HG02981 (cell line): ENCODE results near the gene LRFN4.
"Not testable (repeated sequence)": the region's sequence is repeated elsewhere in the genome, so short reads cannot be mapped to it uniquely, and the experiment has no call there.

Experiments used
- ATAC-seq: cut with Tn5 transposase; IDR thresholded peaks from one replicate; pipeline ENCODE4 v1.9.1; 2021; ENCODE audit warnings: mild to moderate bottlenecking, moderate library complexity; ENCODE audit not compliant: unreplicated experiment

Gene LRFN4

DNA sequence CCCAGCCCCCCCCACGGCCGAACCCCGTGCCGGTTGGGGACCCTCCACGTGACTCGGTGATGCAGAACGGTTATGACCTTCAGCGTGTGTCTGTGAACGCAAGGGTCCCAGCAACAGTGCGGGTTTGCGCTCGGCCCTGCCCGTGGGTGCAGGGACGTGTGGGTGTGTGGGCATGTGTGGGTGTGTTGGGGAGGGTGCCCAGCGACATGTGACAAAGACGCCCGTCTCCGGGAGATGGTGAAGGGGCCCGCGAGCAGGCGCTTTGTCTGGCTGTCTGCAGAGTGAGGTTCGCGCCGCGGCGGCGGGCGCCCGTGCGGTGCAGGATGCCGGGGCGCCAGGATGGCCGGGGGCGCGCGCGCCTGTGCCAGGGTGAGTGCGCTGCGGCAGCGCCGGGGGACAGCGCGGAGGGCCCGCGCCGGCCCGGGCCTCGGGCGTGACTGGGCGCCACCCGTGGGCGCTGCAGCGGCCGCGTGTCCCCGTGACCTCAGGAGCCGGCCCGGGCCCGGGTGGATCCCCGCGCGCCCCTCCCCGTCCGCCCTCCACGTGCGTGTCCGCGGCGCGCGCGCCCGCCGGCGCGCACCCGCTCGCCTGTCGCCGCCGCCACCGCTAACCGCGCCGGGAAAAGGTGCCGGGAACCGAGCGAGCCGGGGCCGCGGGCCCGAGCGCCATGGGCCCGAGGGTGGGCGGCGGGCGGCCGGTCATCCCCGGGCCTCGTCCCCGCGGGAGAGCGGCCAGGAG lies at the start of gene LRFN4:
Gene LRFN4, plus strand, starts transcription at position 569 of the 738 bp plus-strand sequence. CDS start 681 bp downstream, outside the sequence.
- peak; percentile 19 for ATAC-seq

DNA sequence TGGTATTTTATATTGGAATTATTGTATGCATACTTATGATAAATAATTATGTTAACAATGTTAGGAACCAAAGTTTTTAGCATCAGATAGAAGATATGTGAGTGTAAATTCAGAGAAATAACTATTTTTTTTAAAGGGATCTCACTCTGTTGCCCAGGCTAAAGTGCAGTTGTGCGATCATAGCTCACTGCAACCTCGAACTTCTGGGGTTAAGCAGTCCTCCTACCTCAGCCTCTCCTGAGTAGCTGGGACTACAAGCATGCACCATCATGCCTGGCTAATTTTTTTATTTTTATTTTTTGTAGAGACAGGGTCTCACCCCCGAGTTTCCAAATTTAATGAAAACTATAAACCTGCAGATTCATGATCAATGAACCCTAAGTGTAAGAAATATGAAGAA lies 47.3 kb upstream of the LRFN4 start:
- ATAC-seq = no peak

DNA sequence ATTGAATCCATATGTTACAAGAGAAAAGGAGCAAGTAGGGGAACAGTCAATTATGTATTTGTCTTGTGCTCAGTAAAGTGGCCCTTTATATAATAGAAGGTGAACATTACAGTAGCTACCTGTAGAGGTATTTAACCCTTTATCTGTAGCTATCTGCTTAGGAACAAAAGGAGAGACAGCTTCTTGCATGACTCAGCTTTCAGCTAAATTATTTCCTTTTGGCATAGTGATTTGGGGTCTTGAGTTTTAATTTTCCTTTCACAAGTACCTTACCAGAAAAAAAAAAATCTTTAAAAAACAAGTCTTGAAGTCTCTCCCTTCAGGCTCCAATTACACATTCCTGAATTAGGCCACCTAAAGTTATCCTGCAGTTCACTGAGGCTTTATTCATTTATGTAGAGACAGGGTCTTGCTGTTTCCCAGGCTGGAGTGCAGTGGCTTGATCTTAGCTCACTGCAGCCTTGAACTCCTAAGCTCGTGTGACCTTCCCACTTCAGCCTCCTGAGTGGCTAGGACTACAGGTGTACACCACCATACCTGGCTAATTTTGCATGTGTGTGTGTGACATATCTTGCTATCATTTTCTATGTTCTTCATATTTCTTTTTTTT lies 46.2 kb upstream of the LRFN4 start:
- ATAC-seq = no peak

DNA sequence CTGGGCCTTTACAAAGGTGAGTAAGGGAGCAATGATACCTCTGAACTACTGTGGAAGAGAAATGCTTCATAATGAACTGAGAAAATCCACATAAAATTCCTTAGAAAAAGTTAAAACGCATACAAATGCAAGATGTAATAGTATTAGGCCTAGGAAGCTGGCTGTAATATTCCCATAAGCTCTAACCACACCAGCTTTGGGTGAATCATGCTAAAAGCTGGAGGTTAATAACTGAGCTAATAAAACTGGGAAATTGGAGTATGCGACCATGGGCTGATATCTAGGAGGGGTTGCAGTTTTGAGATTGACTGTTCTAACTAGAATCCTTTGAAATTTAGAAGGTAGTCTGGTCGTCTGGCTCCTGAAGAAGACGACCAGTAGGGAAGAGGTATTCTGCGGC lies 42.2 kb upstream of the LRFN4 start:
- ATAC-seq = no peak

DNA sequence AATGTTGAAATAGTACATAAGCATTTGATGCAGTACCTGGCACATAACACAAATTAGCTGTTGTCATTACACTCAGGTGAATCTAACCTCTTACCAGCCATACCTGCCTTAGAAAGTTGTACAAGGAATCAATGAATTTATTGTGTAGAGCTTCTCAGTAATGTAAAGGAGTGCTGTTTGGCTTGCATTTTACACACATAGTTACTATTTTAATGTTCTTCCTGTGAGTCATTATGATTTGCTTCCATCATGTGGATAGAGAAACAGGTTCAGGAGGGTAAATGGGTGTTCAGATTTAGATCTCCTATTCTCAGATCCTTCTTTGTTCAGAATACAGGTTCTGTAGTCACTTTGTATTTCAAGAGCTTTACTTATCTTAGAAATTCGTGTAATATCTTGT lies 41.2 kb upstream of the LRFN4 start:
- no peak for ATAC-seq

DNA sequence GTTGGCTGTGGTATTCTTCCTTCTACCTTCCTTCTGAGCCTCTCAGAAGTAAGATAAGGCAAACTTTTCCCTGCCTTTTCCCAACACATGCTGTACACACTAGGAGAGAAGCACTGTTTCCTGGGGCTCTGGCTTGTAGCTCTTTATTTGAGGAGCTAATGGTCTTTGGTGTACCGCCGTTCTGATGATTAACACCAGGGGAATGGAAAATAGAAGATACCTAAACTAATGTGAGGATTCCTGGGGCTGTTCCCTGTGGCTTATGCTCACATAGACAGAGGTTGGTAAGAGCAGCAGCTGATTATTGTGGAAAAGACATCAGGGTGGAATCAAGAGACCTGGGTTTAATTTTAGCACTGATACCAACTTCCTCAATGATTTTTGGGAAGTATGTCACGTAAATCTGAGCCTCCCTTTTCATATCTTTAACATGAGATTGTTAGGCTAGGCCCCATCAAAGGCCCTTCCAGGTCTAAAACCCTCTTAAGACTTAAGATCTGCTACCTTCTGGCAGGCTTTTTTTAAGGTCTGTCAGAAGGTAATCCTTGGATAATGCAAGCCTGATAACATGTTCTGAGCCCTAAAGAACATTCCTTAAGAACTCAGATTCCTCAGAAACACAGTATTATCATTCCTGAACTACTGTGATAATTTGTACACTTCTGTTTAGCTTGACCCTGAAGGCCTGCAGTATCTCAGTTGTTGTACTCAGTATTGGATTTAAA lies 38.5 kb upstream of the LRFN4 start:
- ATAC-seq = no peak

DNA sequence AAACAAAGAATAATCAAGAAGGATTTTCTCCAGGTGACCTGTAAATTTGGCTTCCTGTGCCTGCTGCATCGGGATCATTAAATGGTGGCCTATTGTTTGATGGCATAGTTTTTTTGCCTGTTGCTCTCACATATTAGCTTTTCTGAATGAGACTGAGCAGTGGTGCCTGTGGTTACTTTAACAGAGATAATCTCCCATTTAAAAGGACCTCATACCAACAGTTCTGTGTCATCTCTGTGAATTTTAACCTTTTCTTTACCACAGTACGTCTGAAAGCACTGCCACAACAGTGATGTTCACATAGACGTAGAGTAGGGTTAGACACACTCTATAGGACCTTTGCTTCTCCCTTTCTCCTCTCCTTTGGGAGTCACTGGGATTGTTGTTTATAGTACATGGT lies 36.5 kb upstream of the LRFN4 start:
- no peak for ATAC-seq

DNA sequence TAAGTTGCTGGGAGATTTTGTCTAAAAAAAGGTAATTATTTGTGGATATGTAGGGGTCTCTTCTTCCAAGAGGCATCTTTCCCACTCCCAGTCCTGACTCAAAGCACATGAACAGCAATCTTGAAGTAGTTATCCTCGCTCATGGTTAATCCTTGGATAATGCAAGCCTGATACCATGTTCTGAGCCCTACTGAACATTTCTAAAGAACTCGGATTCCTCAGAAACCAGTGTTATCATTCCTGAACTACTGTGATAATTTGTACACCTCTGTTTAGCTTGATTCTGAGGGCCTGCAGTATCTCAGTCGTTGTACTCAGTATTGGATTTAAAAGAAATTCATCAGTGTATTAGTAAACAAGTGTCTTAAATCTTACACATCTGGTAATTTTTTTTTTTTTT lies 36.0 kb upstream of the LRFN4 start:
- ATAC-seq = no peak

DNA sequence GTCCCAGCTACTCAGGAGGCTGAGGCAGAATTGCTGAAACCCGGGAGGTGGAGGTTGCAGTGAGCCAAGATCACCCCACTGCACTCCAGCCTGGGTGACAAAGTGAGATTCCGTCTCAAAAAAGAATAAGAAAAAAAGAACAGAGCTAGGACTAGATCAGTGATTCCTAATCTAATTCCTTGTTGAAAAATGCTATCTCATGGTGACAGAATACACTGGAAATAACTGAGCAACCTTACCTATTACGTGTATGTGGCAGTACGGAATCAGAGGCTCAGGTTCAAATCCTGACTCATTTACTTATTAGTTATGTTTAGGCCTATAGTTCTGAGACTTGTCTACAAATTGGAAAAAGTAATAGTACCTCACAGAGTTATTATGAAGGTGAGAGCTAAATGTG lies 33.2 kb upstream of the LRFN4 start:
- ATAC-seq = no peak

DNA sequence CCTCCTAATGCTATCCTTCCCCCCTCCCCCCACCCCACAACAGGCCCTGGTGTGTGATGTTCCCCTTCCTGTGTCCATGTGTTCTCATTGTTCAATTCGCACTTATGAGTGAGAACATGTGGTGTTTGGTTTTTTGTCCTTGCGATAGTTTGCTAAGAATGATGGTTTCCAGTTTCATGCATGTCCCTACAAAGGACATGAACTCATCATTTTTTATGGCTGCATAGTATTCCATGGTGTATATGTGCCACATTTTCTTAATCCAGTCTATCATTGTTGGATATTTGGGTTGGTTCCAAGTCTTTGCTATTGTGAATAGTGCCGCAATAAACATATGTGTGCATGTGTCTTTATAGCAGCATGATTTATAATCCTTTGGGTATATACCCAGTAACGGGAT lies 32.3 kb upstream of the LRFN4 start:
- ATAC-seq = not testable (repeated sequence)

DNA sequence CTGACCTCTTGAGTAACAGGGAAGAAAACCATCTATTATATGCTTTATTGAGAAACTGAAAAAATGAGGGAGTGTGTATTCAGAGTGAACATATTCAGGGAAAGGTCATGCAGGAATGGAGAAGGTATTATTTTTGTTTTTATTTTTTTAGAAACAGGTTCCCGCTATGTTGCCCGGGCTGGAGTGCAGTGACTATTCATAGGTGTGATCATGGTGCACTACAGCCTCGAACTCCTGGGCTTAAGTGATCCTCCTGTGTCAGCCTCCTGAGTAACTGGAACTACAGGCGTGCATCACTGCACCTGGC lies 22.4 kb upstream of the LRFN4 start:
- no peak for ATAC-seq

DNA sequence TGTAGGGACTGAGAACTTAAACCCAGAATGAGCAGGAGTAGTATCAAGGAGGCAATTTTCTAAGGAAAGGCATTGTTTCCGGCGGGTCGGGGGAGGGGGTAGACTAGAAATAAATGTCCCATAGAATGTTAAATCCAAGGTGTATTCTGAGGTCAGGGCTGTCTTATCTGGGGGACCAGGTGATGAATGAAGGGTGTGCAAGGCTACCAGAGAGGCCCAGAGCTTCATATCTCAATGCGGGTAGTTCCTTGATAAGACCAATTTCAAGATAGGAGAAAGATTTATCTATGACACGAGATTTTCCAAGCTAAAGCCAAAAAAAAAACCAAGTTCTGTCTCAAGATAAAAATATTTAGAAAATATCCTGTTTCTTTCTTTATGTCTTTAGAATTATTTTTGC lies 21.9 kb upstream of the LRFN4 start:
- no peak for ATAC-seq

DNA sequence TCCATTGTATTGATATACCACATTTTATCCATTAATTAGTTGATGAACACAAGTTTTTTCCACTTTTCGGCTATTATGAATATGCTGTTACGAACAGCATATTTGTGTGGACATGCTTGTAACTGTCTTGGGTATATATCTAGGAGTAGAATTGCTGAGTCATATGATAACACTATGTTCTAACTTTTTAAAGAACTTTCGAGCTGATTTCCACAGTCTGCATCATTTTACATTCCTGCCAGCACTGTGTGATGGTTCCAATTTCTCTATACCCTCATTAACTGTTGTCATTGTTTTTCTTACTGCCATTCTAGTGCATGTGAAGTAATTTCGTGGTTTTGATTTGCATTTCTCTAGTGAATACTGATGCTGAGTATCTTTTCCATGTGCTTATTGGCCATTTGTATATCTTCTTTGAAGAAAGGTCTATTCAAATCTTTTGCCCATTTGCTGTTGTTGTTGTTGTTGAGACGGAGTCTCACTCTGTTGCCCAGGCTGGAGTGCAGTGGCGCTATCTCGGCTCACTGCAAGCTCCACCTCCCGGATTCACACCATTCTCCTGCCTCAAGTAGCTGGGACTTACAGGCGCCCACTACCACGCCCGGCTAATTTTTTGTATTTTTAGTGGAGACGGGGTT lies 21.0 kb upstream of the LRFN4 start:
- no peak for ATAC-seq

DNA sequence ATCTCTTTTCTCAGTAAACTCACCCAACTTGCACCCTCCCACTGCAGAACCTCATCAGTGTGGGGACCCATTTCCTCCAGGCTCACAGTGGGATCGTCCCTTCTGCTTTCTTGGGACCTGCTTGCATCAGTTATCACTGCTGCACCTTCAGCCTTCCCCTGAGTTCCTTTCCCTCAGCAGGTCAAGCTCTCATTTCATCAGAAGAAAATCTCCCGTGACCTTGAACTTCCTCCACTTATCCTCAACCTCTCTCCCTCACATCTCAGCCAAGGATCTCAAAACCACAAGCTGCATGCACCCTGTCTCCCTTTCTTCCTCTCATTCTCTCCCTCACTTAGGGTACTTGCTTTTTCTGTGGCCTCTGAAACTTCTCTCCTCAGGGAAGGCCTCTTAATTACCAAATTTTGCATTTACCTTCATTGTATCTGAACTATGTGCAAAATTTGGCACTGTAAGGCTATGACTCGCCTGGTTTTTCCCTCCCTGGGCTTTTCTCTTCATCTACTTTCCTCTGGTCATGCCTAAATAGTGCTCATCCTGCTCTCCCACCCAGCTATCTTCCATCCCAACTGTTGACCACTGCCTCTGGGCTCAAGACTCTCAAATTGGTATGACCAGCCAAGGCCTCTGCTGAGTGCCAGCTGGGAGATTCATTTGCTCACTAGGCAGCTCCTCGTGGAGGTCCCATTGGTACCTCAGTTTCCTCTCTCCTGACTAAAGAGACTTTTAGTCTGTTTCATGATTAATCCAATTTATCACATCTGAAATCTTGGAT lies 16.4 kb upstream of the LRFN4 start:
- ATAC-seq = no peak

DNA sequence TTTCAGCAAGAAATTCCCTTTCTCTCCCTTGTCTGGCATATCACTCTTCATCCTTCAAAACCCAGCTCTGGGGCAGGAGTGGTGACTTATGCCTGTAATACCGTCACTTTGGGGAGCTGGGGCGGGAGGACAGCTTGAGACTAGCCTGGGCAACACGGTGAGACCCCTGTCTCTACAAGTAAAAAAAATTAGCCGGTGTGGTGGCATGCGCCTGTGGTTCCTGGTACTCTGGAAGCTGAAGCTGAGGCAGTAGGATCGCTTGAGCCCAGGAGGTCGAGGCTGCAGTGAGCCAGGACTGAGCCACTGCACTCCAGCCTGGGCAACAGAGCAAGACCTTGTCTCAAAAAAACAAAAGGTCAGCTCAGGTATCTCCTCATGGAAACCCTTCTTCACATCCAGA lies 15.0 kb upstream of the LRFN4 start:
- no peak for ATAC-seq

DNA sequence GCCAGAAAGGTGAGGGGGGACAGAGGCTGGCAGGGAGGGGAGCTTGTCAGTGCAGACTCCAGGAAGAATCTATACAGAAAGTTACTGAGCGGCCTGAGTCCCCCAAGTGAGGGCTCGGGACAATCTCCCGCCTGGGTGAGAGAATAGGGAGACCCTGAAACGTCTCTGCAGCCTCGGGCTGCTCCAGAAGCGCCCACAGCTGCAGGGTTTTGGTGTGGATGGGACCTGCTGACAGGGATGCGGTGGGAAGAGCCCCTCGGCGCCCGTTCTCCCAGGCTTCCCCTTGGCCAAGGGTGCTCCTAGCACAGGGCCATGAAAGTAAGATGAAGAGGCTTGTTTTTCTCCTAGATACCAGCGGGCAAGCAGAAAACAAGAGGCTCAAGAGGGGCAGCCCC lies 14.4 kb upstream of the LRFN4 start:
- ATAC-seq = no peak

DNA sequence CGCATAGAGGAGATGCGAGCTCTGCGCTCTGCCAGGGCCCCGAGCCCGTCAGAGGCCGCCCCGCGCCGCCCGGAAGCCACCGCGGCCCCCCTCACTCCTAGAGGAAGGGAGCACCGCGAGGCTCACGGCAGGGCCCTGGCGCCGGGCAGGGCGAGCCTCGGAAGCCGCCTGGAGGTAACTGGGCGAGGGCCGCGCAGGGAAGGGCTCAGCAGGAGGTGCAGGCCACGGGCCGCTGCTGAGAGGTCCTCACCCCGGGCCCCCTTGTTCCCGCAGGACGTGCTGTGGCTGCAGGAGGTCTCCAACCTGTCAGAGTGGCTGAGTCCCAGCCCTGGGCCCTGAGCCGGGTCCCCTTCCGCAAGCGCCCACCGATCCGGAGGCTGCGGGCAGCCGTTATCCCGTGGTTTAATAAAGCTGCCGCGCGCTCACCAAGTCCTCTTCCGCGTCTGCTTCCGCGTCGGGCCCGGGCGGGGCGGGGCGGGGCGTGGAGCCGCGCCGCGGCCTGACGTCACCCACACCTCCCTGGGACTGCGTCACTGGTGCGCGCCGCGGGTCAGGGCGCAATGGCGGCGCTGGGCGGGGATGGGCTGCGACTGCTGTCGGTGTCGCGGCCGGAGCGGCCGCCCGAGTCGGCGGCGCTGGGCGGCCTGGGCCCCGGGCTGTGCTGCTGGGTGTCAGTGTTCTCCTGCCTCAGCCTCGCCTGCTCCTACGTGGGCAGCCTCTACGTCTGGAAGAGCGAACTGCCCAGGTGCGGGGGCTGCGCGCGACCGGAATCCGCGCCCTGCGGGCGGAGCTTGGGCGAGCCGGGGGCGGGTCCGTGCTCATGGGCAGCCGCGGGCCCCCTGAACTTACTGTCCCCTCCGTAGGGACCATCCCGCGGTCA lies 13.7 kb upstream of the LRFN4 start, which contains the start of gene RCE1:
Gene RCE1, plus strand, starts transcription at position 546 of the 880 bp plus-strand sequence. Its CDS starts 15 bp downstream, at position 561.
- peak; percentile 62 for ATAC-seq

DNA sequence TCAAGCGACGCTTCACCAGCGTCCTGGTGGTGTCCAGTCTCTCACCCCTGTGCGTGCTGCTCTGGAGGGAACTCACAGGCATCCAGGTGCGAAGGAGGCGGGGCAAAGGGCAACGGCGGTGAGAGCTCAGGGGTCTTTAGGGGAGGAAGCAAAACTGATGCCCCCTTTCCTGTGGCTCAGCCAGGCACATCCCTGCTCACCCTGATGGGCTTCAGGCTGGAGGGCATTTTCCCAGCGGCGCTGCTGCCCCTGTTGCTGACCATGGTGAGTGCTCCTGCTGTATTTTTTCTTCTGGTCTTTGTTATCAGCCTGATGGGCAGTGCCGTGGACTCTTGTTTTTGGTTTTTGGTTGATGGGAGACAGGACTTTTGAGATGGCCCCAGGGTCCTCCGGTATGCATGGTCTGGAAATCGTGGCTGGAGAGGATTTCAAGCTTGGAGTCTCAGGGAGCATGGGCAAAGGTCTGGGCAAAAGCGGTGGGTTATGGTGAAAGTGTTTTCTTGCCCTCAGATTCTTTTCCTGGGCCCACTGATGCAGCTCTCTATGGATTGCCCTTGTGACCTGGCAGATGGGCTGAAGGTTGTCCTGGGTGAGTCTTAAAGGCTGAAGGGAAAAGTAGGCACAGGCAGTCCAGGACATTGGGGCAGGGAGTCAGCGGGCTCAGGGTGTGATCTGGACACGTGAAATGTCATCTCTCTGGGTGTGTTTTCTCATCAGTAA lies 12.9 kb upstream of the LRFN4 start:
- ATAC-seq = no peak

DNA sequence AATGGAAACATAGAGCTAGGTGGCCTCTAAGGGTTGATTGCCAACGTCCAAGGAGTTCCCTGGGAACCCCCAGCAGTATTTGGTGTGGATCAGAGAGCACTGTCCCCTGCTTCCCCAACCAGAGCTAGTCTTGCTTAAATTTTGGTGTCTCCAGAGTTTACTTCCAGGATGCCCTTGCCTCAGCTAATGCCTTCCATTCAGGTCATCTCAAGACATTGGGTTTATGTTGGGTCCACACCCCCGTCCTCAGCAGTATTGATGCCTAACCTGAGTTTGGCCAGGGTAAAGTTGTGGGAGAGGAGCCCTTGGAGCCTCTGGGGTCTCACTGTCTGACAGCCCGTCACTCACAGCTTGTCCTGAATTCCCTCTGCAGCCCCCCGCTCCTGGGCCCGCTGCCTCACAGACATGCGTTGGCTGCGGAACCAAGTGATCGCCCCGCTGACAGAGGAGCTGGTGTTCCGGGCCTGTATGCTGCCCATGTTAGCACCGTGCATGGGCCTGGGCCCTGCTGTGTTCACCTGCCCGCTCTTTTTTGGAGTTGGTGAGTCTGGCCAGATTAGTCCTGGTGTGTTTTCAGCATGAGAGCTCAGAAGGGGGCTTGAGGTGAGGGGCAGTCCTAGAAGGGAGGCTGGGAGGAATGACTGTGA lies 12.2 kb upstream of the LRFN4 start:
- no peak for ATAC-seq
